Natural killer cell (primary cell): ENCODE measurements around the gene CCDC12. TPM values are rescaled to one million over a fixed set of nuclear protein-coding genes. Genes with fewer than 3 reads are reported as not detected.

ENCODE experiments used
- ATAC-seq, 3 donors: fragments of 150-1000 bp in 2 of 3; fragments of 200-7000 bp in 1 of 3; cut with Tn5 transposase; 1 replicate in 1 of 3; 2 replicates in 2 of 3; pipeline ENCODE4 v1.10.0; 2021; ENCODE audit warnings: mild to moderate bottlenecking in 2 of 3, moderate library complexity in 2 of 3
- DNase-seq, 2 donors: peaks; one replicate each; pipeline versions ENCODE4 v3.0.0 to v3.0.0-alpha.2; 2013 to 2021; ENCODE audit warnings: mixed read lengths in 1 of 2
- H3K27ac ChIP-seq: one replicate; pipeline ENCODE4 v1.5.1; 2013; ENCODE audit warnings: mild to moderate bottlenecking, low read length
- H3K27me3 ChIP-seq: one replicate; pipeline ENCODE4 v1.6.1; 2013; ENCODE audit warnings: low read length; ENCODE audit not compliant: control insufficient read depth, insufficient read depth
- H3K36me3 ChIP-seq: one replicate; pipeline ENCODE4 v1.6.1; 2013; ENCODE audit warnings: low read length; ENCODE audit not compliant: control insufficient read depth, insufficient read depth
- H3K4me1 ChIP-seq: one replicate; pipeline ENCODE4 v1.6.1; 2013; ENCODE audit warnings: low read length; ENCODE audit not compliant: control insufficient read depth, insufficient read depth
- H3K4me3 ChIP-seq: one replicate; pipeline ENCODE4 v1.5.1; 2013; ENCODE audit warnings: low read length
- H3K9me3 ChIP-seq: one replicate; pipeline ENCODE4 v1.6.1; 2013; ENCODE audit warnings: low read length; ENCODE audit not compliant: control insufficient read depth, insufficient read depth
- H3K27ac Mint-ChIP-seq, 2 donors: one replicate each; pipeline ENCODE4 v1.8.0; 2022; ENCODE audit warnings: mild to moderate bottlenecking in 2 of 2, mixed read lengths in 2 of 2, moderate library complexity in 1 of 2
- H3K27me3 Mint-ChIP-seq, 2 donors: one replicate each; pipeline ENCODE4 v1.8.0; 2022; ENCODE audit warnings: low read depth in 2 of 2, mixed read lengths in 2 of 2
- H3K36me3 Mint-ChIP-seq: one replicate; pipeline ENCODE4 v1.8.0; 2022; ENCODE audit warnings: mixed read lengths
- H3K4me1 Mint-ChIP-seq, 2 donors: one replicate each; pipeline ENCODE4 v1.8.0; 2022; ENCODE audit warnings: mixed read lengths in 2 of 2
- H3K4me3 Mint-ChIP-seq: one replicate; pipeline ENCODE4 v1.8.0; 2022; ENCODE audit warnings: mild to moderate bottlenecking, moderate library complexity, mixed read lengths
- H3K9me3 Mint-ChIP-seq, 2 donors: one replicate each; pipeline ENCODE4 v1.8.0; 2022; ENCODE audit warnings: mixed read lengths in 2 of 2
- WGBS: methylation state at CpG from one replicate; pipeline ENCODE4 v1.1.7; 2013; ENCODE audit warnings: missing lambda C conversion rate; ENCODE audit not compliant: insufficient coverage; 5-methylcytosine and 5-hydroxymethylcytosine counted together
- intact Hi-C: fragments of 100-400 bp; cut with micrococcal nuclease; formaldehyde crosslinking; loops from one replicate; pipeline ENCODE4 v1.14.2; 2022
- total RNA-seq, 4 donors: library from RNA; stranded (reverse); fragments of 120-200 nt in 1 of 4; gene quantifications; one replicate each; pipeline versions ENCODE4 v1.2.3 to v1.2.4, GENCODE V29; 2013 to 2022
- TF ChIP-seq, protein P1 (sequence below): fragments of 200-600 bp; IDR thresholded peaks from one replicate; pipeline ENCODE4 v1.8.0; 2022; ENCODE audit warnings: antibody characterized with exemption

Gene CCDC12
- total RNA-seq, 3 donors from 2014 or later (not counting 1 experiment from before 2014, with no cell fraction given), result 104 to 114 (median 111) TPM

DNA sequence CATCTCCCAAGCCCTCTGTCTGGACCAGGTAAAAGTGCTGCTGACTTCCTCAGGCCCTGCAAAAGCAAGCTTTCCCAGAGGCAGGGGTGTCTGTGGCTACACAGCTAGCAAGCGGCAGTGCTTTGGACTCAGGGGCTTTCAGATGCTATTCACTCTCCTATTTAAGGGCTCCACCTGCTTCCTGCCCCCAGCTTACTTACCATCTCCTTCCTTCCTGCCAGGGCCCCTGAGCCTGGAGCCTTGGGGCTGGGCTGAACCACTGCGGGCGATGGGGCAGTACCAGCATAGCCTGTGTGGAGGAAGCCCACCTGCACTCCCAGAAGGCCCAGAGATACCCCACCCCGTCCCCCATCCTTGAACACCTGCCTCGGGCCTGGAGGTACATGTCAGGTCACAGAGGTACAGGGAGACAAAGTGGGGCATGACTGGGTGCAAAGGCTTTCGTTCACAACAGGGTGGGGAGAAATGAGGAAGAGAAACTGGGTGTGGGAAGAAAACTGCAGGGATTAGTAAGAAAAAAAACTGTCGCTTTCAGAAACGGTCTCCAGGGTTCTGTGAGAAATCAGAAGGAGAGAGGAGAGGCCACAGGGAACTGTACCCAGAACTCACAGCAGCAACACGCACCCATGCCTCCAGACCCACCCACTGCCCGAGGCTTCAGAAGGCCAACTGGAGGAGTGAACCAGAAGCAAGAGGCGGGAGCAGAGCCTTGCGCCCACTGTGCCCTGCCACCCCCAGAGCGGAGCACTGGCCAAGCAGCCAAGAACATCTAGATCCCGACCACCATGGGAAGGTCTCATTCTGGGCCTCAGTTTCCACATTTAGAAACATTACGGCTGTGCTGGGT lies 49.5 kb downstream of the CCDC12 start:
- peaks cover 4 to 7% of the 10 kb centered on the region in 2 donors for H3K9me3 Mint-ChIP-seq
- H3K4me3 ChIP-seq, result no peak overlapping the region
- peaks cover 9% of the 10 kb centered on the region for H3K9me3 ChIP-seq
- WGBS, result 35% methylated on average over 15 of the region's 15 CpGs
- H3K4me3 Mint-ChIP-seq, result peak overlapping the region; percentile 29
- H3K27ac Mint-ChIP-seq, result peak overlapping the region; percentile 88 to 95
- H3K36me3 Mint-ChIP-seq, result peaks cover 12% of the 10 kb centered on the region
- TF ChIP-seq, protein P1, sequence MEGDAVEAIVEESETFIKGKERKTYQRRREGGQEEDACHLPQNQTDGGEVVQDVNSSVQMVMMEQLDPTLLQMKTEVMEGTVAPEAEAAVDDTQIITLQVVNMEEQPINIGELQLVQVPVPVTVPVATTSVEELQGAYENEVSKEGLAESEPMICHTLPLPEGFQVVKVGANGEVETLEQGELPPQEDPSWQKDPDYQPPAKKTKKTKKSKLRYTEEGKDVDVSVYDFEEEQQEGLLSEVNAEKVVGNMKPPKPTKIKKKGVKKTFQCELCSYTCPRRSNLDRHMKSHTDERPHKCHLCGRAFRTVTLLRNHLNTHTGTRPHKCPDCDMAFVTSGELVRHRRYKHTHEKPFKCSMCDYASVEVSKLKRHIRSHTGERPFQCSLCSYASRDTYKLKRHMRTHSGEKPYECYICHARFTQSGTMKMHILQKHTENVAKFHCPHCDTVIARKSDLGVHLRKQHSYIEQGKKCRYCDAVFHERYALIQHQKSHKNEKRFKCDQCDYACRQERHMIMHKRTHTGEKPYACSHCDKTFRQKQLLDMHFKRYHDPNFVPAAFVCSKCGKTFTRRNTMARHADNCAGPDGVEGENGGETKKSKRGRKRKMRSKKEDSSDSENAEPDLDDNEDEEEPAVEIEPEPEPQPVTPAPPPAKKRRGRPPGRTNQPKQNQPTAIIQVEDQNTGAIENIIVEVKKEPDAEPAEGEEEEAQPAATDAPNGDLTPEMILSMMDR, result no peak
- H3K27me3 Mint-ChIP-seq, result no peaks in the 10 kb centered on the region
- H3K4me1 Mint-ChIP-seq, result peaks cover 71 to 79% of the 10 kb centered on the region in 2 donors
- DNase-seq (peak in 1 of 2 donors; percentile 42), ATAC-seq (peak; percentile 11 to 25 (median 14))
- peaks cover 88% of the 10 kb centered on the region for H3K4me1 ChIP-seq
- intact Hi-C loops, result no loop called here
- peak overlapping the region; percentile 58 for H3K27ac ChIP-seq
- no peaks in the 10 kb centered on the region for H3K27me3 ChIP-seq
- peaks cover 41% of the 10 kb centered on the region for H3K36me3 ChIP-seq

DNA sequence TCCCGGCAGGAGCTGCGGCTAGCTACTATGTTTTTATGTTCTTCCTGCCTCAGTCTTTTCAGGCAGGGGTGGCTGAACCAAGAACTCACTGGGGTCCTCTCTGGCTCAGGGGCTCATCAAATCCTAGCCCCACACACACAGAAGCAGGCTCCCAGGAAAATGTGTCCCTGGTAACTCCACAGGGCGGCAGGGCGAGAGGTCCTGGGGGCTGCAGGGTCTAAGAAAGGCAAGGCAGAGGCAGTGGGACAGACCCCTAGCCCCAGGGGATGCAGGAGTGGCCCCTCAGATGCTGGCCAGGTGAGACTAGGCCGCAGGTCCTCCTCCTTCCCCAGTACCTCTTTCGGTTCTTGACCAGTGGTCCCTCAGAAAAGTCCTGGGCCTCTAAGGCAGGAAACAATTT lies 50.1 kb downstream of the CCDC12 start:
- Histone ChIP-seq H3K27me3 (no peaks in the 10 kb centered on the region), H3K27ac (peak overlapping the region; percentile 58), H3K4me1 (peaks cover 82% of the 10 kb centered on the region), H3K36me3 (peaks cover 47% of the 10 kb centered on the region), H3K9me3 (peaks cover 9% of the 10 kb centered on the region), H3K4me3 (no peak overlapping the region)
- H3K9me3 Mint-ChIP-seq, result peaks cover 4 to 7% of the 10 kb centered on the region in 2 donors
- DNase-seq, result no peak
- H3K4me3 Mint-ChIP-seq, result peak overlapping the region; percentile 65
- WGBS, result 62% methylated on average over 6 of the region's 6 CpGs
- no peaks in the 10 kb centered on the region for H3K27me3 Mint-ChIP-seq
- H3K27ac Mint-ChIP-seq, result peak overlapping the region; percentile 88 to 95
- H3K36me3 Mint-ChIP-seq, result peaks cover 12% of the 10 kb centered on the region
- ATAC-seq, result no peak
- intact Hi-C loops, result no loop called here
- peaks cover 64 to 72% of the 10 kb centered on the region in 2 donors for H3K4me1 Mint-ChIP-seq
- TF ChIP-seq, protein P1, result no peak

DNA sequence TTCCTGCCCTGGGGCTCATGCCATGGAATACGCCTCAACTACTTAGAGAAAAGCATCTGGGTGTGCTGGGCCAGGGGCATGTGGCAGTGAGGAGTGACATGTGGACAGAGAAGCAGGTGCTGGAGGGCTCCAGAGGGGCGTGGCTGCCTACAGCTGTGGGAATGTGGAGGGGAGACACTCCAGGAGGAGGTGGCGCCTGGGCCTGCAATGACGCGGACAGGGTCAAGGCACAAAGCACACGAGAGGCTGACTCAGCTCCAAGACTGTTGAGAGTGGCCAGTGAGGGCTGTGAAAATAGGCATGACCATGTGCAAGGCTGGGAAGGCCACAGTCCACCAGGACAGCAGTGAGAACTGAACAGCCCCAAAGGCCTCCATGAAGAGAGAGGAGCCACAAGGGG lies 50.5 kb downstream of the CCDC12 start:
- Histone ChIP-seq H3K9me3 (peaks cover 9% of the 10 kb centered on the region), H3K27me3 (no peaks in the 10 kb centered on the region), H3K36me3 (peaks cover 51% of the 10 kb centered on the region), H3K27ac (peak overlapping the region; percentile 58), H3K4me1 (peaks cover 78% of the 10 kb centered on the region), H3K4me3 (no peak overlapping the region)
- no peak for ATAC-seq
- TF ChIP-seq, protein P1, result no peak
- Mint-ChIP-seq H3K27ac (peak overlapping the region; percentile 88 to 95), H3K36me3 (peaks cover 12% of the 10 kb centered on the region), H3K4me3 (peak overlapping the region; percentile 65), H3K4me1 (peaks cover 60 to 68% of the 10 kb centered on the region in 2 donors), H3K9me3 (peaks cover 4 to 7% of the 10 kb centered on the region in 2 donors), H3K27me3 (no peaks in the 10 kb centered on the region)
- 61% methylated on average over 6 of the region's 6 CpGs for WGBS
- DNase-seq, result no peak
- intact Hi-C loops, result no loop called here
